IPS-18c (cell line): ENCODE results near the gene CREM.

Experiments used
- H3K4me3 ChIP-seq: 2 replicates; pipeline ENCODE4 v1.7.0; 2013; ENCODE audit warnings: low read depth, mild to moderate bottlenecking, low read length, moderate library complexity; ENCODE audit not compliant: insufficient read depth
- H3K9me3 ChIP-seq: one replicate; pipeline ENCODE4 v1.6.1; 2013; ENCODE audit warnings: mild to moderate bottlenecking, low read length, moderate library complexity; ENCODE audit not compliant: control insufficient read depth, insufficient read depth

The CREM gene

DNA sequence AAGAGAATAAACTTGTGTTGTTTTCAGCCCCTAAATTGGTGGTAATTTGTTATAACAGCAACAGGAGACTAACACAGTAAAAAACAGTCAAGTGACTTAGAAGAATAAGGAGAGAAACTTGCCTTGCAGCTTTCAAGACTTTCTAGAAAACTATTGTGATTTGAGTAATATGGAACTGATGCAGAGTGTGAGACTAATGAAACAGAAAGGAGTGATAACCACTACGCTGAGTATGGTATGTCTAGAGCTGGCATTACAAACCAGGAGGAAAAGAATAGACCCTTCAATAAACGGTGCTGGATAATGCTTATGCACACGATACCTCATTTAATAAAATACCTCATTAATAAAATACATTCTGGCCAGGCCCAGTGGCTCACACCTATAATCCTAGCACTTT is 99.9 kb downstream of the CREM start:
- Histone ChIP-seq H3K9me3 (no peaks in the 10 kb centered on the region), H3K4me3 (no peak overlapping the region)

DNA sequence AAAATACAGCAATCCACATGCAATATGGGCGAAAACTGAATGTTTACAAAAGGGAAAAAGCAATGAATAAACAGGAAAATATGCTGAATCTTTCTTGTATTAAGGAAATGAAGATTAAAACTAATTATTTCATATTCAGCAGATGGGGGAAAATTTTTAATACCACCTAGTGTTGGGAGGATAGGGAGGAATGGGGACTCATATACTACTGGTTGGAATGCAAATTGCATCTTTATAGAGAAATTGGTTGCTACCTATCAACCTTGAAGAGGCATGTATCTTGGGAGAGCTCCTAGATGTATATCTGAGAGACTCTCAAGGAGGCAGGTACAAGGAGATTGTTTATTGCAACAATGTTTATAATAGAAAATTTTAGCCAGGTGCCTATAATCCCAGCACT is 101.4 kb downstream of the CREM start:
- no peak overlapping the region for H3K4me3 ChIP-seq

DNA sequence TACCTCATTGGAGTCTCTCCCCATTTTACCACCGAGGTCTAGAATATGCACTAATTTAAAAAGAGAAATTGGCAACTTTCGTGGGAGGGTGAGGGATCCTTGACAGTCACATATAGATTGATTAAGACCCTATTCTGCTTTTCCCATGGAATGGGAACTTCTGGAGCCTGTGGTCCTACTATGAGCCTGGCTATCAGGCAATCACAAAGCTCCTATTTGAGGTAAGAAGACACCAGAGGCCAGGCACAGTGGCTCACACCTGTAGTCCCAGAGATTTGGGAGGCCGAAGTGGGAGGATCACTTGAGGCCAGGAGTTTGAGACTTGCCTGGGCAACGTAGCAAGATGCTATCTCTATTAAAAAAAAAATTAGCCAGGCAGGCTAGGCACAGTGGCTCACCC is 105.0 kb downstream of the CREM start:
- Histone ChIP-seq H3K9me3 (no peaks in the 10 kb centered on the region), H3K4me3 (no peak overlapping the region)

More for the DNA sequence above, 101.4 kb downstream of the CREM start:
- H3K9me3 ChIP-seq, result no peaks in the 10 kb centered on the region

DNA sequence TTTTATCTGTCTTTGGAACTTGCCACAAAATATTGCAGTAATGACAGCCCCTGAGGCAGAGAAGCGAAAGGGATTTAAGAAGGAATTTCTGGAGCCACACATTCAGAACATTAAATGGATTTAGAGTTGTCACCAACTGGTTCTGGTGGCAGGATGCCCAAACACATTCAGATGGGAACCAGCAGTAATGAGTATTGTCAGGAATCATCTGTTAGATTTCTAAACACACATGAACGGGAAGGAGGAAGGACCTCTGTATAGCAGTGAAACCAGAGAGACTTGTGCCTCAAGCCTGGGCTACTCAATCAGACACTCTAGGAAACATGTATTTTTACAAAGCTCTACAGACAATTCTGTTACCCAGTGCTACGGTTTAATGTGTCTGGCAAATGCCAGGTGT is 105.9 kb downstream of the CREM start:
- H3K9me3 ChIP-seq, result no peaks in the 10 kb centered on the region
- H3K4me3 ChIP-seq, result no peak overlapping the region

- no peak overlapping the region for H3K4me3 ChIP-seq
- no peaks in the 10 kb centered on the region for H3K9me3 ChIP-seq
Measured at GRCh38 chr10:35234073-35234472, 107.4 kb downstream of the CREM start.

DNA sequence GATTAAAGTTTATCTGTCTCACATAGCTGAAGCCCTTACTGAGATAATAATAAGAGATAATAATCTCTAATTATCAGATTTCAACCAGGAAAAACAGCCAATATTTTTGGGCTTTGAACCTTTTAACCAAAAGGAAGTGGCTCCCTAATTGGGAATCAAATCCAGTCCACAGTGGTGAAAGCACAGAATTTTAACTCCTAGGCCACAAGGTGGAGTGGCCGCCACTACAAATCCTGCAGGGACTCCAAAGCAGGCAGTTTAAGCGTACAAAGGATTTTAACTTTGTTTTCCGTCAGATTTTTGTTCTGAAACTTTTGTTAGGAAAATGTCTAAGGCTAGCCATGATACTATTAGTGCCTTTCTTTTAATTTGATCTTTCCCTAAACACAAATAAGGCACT is 110.1 kb downstream of the CREM start:
- H3K4me3 ChIP-seq, result no peak overlapping the region

DNA sequence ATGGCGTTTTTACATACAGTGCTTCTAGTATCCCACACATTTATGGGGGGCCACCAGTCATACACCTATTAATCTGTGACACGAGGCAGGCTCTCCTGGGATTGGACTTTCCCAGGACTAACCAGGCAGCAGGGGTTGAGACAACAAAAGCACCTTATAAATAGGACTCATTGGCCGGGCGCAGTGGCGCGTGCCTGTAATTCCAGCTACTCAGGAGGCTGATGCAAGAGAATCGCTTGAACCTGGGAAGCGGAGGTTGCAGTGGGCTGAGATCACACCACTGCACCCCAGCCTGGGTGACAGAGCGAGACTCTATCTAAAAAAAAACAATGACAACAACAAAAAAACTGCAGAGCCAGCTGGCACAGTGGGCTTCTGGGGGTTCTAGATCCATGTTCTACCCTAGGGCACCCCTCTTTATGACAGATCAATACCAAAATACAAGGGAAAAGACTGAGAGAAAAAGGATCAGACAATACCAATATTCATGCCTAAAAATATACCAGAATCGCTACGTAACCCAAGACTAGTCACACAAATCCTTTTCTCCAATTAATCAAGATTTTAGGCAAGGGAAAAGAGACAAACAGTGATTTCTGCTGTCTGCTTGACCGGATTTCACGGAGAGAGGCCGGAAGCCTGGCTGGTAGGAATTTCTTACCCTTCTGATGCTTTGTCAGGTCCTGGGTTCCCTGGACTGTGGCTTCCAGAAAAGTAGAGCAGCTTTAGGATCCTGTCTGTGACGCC is 111.3 kb downstream of the CREM start:
- Histone ChIP-seq H3K4me3 (no peak overlapping the region), H3K9me3 (peaks cover 2% of the 10 kb centered on the region)

More for the DNA sequence above, 110.1 kb downstream of the CREM start:
- peaks cover 2% of the 10 kb centered on the region for H3K9me3 ChIP-seq

DNA sequence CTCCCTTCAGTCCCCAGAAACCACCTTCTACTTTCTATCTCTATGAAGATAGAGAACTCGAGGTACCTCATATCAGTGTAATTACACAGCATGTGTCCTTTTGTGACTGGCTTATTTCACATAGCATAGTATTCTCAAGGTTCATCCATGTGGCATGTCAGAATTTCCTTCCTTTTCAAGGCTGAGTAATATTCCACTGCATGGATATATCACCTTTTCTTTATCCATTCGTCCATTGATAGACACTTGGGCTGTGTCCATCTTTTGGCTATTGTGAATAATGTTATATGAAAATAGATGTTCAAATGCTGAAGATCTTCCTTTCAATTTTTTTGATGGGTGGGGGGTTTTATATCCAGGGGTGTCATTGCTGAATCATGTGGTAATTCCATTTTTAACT is 117.9 kb downstream of the CREM start:
- H3K9me3 ChIP-seq, result peaks cover 2% of the 10 kb centered on the region
- H3K4me3 ChIP-seq, result no peak overlapping the region

DNA sequence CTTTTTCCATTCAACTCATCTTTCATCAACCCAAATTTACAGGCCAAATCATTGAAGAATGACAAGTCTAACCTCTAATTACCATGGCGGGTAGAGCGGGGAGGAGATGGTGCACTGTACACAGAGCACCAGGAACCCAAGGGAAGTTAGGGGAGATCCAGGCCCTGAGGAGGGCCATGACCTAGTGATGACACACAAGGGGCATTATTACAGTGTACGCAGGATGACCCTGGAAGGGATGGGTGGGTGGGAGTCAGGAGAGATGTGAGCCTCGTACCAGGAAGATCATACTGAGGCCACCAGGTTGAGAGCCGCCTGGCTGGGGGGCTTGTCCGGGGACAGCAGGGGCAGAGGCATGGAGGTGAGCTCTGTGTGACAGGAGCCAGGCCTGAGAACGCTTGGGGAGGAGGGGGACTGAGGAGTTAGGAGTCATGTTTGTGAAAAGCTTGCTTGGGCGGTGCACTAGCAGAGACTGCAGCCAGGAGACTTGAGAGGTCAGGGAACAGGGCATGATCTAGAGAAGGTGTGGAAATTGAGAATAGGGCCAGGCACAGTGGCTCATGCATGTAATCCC is 120.2 kb downstream of the CREM start:
- H3K4me3 ChIP-seq, result no peak overlapping the region
- H3K9me3 ChIP-seq, result no peaks in the 10 kb centered on the region

DNA sequence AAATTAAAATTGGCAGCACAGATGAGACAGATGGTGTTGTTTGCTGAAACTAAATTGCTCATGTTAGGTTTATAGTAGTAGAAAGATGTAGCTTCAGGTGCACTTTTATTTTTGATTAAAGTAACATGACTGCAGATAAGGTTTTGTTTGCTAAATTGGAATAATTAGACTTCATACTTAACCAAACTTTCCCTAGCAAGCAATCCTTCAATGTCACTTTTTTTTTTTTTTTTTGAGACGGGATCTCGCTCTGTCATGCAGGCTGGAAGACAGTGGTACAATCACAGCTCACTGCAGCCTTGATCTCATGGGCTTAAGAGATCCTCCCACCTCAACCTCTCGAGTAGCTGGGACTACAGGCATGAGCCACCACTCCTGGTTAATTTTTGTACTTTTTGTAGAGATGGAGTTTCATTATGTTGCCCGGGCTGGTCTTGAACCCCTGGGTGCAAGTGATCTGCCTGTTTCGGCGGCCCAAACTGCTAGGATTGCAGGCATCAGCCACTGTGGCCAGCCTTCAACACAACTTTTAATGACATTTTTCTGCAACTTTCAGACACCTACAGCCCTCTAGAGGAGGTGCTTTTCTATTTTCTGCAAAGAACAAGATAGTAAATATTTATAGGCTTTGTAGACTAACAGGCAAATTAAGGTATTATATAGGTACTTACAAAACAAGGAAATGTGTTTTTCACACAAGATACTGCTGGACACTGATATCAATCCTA is 124.9 kb downstream of the CREM start:
- H3K9me3 ChIP-seq, result no peaks in the 10 kb centered on the region
- no peak overlapping the region for H3K4me3 ChIP-seq

- no peak overlapping the region for H3K4me3 ChIP-seq
Measured at GRCh38 chr10:35257057-35257983, 130.7 kb downstream of the CREM start.

DNA sequence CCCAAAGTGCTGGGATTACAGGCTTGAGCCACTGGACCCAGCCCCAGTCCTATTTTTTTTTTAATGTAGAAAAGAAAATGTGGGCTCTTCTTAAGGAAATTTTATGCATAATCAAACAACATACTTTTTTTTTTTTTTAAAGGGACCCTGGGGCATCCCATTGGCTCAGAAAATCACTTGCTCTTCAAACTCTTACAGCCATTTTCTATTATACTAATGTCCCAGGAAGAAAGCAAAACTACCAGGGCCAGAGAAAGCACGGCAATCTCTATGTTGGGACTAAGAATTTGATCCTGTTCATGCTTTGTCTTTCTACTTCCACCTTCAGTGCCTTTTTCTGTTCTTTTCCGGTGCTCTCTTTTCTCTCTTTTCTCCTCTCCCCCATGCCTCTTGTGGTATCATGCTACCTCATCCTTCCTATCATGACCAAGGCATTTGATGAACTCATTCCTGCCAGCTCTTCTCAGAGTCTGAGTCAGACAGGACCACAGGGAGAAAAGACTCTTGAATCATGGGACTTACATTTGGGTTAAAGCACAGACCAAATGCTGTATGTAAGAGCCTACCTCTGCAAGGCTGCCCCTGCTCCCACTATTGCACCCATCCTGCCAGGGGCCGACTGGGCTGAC is 133.2 kb downstream of the CREM start:
- Histone ChIP-seq H3K9me3 (no peaks in the 10 kb centered on the region), H3K4me3 (no peak overlapping the region)

More at GRCh38 chr10:35257057-35257983, 130.7 kb downstream of the CREM start:
- H3K9me3 ChIP-seq, result no peaks in the 10 kb centered on the region

- H3K9me3 ChIP-seq, result no peaks in the 10 kb centered on the region
- no peak overlapping the region for H3K4me3 ChIP-seq
Measured at GRCh38 chr10:35262436-35262835, 135.8 kb downstream of the CREM start.
